Breast epithelium (tissue), 3 donors: ENCODE results near the gene FSTL4.

Source experiments
- CTCF ChIP-seq, 3 donors: fragments of 450-650 bp; IDR thresholded peaks; one replicate each; pipeline ENCODE4 v1.5.1; 2016 to 2017; ENCODE audit warnings: antibody characterized with exemption in 3 of 3, mild to moderate bottlenecking in 3 of 3, moderate library complexity in 3 of 3
- POLR2A ChIP-seq: fragments of 450-650 bp; IDR thresholded peaks from one replicate; pipeline ENCODE4 v1.6.1; 2016; ENCODE audit warnings: antibody characterized with exemption, mild to moderate bottlenecking, moderate library complexity
- POLR2AphosphoS5 ChIP-seq, 3 donors: sonication (generic); formaldehyde crosslinking; IDR thresholded peaks; one replicate each; pipeline ENCODE4 v1.6.1; 2017; ENCODE audit warnings: antibody characterized with exemption in 3 of 3

GRCh38 chr5:133421806-133422205, 190.5 kb downstream of the FSTL4 start:
- TF ChIP-seq POLR2A (no peak), CTCF (IDR thresholded peaks at IDR 0.05) (no peak), POLR2AphosphoS5 (IDR thresholded peaks at IDR 0.05) (no peak)
